GM12801 (cell line): ENCODE data around the gene LCK.

Experiments used
- TF ChIP-seq, protein P1 (sequence below): IDR thresholded peaks from one replicate; pipeline ENCODE4 v1.5.1; 2011; ENCODE audit warnings: control low read depth; ENCODE audit not compliant: insufficient read length; ENCODE audit errors: extremely low read depth

LCK gene

DNA sequence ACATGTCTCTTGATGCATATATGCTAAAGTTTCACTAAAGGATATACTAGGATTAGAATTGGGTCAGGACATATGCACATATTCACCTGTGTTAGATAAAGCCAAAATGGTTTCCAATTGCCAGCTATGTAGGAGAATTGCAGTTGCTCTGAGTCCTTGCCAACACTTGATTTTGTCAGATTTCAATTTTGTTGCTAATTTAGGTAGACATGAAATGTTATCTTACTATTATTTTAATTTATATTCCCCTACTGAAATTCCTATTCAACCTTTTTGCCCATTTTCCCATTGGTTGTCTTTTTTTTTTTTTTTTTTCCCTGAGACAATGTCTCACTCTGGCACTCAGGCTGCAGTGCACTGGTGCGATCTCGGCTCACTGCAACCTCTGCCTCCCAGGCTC lies 54.2 kb downstream of the LCK start:
- TF ChIP-seq, protein P1, sequence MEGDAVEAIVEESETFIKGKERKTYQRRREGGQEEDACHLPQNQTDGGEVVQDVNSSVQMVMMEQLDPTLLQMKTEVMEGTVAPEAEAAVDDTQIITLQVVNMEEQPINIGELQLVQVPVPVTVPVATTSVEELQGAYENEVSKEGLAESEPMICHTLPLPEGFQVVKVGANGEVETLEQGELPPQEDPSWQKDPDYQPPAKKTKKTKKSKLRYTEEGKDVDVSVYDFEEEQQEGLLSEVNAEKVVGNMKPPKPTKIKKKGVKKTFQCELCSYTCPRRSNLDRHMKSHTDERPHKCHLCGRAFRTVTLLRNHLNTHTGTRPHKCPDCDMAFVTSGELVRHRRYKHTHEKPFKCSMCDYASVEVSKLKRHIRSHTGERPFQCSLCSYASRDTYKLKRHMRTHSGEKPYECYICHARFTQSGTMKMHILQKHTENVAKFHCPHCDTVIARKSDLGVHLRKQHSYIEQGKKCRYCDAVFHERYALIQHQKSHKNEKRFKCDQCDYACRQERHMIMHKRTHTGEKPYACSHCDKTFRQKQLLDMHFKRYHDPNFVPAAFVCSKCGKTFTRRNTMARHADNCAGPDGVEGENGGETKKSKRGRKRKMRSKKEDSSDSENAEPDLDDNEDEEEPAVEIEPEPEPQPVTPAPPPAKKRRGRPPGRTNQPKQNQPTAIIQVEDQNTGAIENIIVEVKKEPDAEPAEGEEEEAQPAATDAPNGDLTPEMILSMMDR: no peak

DNA sequence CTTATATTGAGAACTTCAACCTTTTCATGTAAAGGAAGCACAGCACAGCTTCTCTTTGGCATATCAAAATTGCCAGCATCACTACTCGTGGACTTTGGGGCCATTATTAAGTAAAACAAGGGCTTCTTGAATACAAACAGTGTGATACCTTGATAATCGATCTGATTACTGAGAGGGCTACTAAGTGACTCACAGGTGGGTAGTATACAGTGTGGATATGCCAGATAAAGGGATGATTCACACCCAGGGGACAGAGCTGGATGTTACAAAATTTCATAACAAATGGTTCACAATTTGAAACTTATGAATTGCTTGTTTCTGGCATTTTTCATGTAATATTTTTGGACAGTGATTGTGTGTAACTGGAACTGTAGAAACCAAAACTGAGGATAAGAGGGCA lies 56.3 kb downstream of the LCK start:
- TF ChIP-seq, protein P1: no peak

DNA sequence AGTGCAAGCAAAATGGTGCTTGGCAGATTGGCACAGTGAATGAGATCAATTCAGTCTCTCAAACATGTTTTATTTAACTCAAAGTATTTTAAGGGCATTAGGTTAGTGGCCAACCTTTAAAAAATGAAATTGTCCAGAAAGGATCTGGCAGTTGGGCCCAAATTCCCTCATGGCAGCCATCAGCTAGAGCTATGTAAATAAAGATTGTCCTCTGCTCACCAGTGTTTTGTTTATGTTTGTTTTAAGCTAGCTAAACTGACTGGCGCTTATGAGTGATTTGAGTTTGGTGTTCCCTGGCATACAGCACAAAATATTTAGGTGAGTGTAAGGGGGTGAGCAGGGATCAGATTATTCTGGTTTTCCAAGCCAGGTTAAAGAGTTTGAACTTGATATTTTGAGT lies 58.9 kb downstream of the LCK start:
- TF ChIP-seq, protein P1: no peak

DNA sequence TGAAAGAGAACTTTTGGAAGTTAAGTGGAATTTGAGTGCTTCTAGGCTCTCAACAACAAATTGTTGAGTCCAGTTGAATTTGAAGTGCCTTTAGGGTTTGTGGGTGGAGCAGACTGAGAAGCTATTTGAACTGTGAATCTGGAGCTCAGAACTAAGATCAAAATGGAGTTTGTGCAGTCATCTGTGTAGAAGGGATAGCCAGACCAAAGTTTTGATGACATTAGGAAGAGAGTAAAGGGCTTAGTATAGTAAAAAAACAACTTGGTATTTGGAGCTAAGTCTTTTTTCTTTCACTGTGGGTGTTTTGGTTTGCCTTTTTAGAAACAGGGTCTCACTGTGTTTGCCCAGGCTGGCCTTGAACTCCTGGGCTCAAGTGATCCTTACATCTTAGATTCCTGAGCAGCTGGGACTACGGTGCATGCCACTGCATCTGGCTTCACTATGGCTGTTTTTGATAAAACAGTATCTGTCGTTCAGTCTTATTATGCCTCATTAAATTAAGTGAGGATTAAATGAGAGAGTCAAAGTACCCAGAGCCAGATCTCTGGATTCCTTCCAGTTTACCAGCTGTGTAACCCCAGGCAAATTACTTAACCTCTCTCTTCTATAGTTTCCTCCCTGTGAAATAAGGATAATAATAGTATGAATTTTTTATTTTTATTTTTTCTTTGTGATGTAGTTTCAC lies 60.8 kb downstream of the LCK start:
- TF ChIP-seq, protein P1: no peak

DNA sequence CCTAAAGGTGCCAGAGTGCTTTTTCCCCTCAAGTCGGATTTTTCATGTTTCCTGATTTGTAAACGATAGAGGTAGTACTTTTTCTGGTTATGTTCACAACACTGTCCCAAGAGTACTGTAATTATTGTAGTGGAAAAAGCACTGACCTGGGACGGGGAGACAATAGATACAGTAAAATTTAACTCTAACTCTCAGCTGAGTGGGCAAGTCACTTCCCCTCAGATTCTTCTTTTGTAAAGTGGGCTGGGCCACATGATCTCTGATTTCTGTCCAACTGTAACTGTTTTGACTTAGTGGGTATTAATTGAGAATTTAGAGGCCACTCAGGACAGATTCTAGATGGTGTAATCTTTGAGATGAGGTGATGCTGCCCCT lies 65.8 kb downstream of the LCK start:
- TF ChIP-seq, protein P1: no peak

DNA sequence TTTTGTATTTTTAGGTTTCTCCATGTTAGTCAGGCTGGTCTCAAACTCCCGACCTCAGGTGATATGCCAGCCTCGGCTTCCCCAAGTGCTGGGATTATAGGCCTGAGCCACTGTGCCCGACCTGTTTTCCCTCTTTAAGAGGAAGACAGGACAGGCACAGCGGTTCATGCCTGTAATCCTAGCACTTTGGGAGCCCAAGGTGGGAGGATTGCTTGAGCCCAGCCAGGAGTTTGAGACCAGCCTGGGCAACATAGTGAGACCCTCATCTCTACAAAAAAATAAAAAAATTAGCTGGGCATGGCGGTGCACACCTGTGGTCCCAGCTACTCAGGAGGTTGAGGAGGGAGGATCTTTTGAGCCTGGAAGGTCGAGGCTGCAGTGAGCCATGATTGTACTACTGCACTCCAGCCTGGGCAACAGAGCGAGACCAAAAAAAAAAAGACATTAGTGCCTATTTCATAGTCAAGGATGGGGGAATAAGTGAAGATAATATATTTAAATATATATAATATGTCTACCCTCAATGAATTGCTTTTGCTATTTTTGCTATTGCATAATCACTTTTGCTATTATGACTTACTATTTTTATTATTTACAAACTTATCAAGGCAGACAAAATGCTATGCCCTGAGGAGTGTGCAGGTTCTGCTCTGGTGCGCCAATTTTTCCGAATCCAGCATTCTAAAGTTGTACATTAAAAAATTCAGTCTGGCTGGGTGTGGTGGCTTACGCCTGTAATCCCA lies 67.2 kb downstream of the LCK start:
- TF ChIP-seq, protein P1: no peak

DNA sequence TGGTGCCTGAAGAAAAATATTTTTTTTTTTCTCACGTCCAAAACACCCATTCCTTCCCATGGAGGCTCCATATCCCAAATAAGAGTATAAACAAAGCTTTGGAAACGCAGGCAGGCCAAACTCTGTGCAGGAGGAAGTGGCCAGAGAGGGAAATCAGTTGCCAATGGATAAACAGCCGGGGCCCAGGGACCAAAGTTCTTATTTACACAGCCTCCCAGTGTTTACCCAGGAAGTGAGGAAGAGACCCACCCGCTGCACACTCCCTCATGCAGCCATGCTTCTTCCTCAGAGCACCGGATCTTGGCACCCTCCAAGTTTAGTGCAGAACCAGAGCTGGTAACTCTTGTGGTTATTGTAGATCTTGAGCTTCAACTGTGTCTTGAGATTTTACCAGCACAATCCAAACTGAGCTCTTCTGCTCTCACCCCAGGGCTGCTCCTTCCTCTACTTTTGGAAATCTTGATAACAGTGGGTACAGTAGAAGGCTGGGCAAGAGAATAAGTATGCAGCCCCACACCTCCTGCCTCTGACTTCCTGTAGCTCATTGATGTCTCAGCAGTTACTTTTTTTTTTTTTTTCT lies 70.7 kb downstream of the LCK start:
- TF ChIP-seq, protein P1: no peak
